ENCODE measurements around the gene TRIM47. TPM values are rescaled to one million over a fixed set of nuclear protein-coding genes. Genes with fewer than 3 reads are reported as not detected.
A peak's percentile ranks its signal among the peaks of the same experiment; 100 is the strongest.

TRIM47 gene
- total RNA-seq, 1 experiment from 2014 or later = 6.9 TPM

DNA sequence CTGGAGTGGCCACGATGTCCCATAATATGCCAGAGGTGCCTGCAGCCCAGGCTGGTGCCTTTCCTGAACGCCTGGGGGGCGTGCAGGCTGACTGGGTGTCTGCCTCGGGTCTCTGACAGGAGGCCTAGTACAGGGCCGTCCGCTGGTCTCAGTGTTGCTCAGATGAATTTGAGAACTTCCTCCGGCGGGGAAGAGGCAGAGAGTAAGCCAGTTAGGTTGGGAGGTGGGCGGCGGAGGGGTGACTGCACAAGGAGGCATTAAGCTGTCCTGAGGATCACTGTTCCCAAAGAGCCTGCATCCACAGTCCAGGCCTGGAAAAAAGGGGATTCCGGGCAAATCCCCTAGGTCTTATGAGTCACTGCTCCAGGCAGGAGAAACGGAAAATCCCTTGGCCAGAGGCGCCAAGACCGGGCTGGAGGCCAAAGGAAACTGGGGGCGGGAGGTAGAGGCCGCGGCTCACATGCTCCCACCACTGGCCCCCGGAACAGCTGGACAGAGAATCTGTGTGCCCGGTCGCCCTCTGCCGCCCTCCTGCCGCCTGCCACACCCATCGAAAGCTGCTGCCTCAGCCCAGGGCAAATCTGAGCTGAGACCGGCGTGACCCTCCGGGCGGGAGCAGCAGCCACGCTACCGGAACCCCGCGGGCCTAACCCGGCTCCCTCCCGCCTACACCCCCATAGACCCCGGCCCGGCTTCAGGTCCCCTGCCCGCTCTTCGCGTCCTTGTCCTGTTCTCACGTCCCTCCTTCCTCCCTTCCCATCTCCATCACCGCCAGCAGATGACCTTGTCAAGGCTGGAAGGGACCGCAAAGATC, 1.2 kb downstream of the TRIM47 start:
- Mint-ChIP-seq H3K4me1 (peaks cover 18 to 22% of the 10 kb centered on the region in 2 experiments), H3K27ac (no peak overlapping the region), H3K4me3 (peak overlapping the region; percentile 64 to 82), H3K9me3 (no peaks in the 10 kb centered on the region; a peak in 1 of 5 replicates), H3K27me3 (ENCODE audit: low read depth) (peaks cover 49% of the 10 kb centered on the region), H3K36me3 (ENCODE audit: insufficient read depth in 1 of 3, low read depth in 3 of 3) (no peaks in the 10 kb centered on the region; a peak in 2 of 7 replicates)
- no peak overlapping the region for H2BK120ac ChIP-seq (ENCODE audit: low read depth, low read length, poor library complexity, severe bottlenecking)
- no peak overlapping the region for H3K18ac ChIP-seq (ENCODE audit: insufficient read length, low read depth, low read length)
- H3K79me2 ChIP-seq (ENCODE audit: insufficient read depth, low read length) = no peaks in the 10 kb centered on the region
- TF ChIP-seq, protein P1, sequence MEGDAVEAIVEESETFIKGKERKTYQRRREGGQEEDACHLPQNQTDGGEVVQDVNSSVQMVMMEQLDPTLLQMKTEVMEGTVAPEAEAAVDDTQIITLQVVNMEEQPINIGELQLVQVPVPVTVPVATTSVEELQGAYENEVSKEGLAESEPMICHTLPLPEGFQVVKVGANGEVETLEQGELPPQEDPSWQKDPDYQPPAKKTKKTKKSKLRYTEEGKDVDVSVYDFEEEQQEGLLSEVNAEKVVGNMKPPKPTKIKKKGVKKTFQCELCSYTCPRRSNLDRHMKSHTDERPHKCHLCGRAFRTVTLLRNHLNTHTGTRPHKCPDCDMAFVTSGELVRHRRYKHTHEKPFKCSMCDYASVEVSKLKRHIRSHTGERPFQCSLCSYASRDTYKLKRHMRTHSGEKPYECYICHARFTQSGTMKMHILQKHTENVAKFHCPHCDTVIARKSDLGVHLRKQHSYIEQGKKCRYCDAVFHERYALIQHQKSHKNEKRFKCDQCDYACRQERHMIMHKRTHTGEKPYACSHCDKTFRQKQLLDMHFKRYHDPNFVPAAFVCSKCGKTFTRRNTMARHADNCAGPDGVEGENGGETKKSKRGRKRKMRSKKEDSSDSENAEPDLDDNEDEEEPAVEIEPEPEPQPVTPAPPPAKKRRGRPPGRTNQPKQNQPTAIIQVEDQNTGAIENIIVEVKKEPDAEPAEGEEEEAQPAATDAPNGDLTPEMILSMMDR (conservative IDR thresholded peaks at IDR 0.05) = no peak
- no peak overlapping the region for H2AFZ ChIP-seq (ENCODE audit: low read length)
- H3K23ac ChIP-seq (ENCODE audit: insufficient read length, low read depth, low read length) = no peak overlapping the region
- peak overlapping the region; percentile 61 for H3K4me2 ChIP-seq (ENCODE audit: insufficient read depth, insufficient read length, low read length)
- H3K27me3 ChIP-seq (ENCODE audit: insufficient read depth, low read length) = peaks cover 3% of the 10 kb centered on the region; the same call in 1 of the 2 replicates
- H2AK5ac ChIP-seq (ENCODE audit: insufficient read length, low read length) = no peak overlapping the region
- no peak overlapping the region for H2BK5ac ChIP-seq (ENCODE audit: insufficient read length, low read length)
- peak; percentile 68 for DNase-seq
- H4K8ac ChIP-seq (replicated peaks; ENCODE audit: insufficient read length, low read depth, low read length) = no peak overlapping the region
- no peak overlapping the region for H2BK20ac ChIP-seq (ENCODE audit: low read depth, low read length, poor library complexity, severe bottlenecking)
- no peak overlapping the region for H4K5ac ChIP-seq (ENCODE audit: insufficient read length, low read depth, low read length)
- peaks cover 3% of the 10 kb centered on the region; the same call in 1 of the 2 replicates for H3K4me1 ChIP-seq (ENCODE audit: insufficient read depth, low read length)
- H3K56ac ChIP-seq (ENCODE audit: insufficient read length, low read depth, low read length) = no peak overlapping the region
- no CpG with 5 or more reads among the region's 41 CpGs for WGBS (ENCODE audit: extremely low coverage, insufficient read length, low lambda C conversion rate)
- no peaks in the 10 kb centered on the region for H4K20me1 ChIP-seq (ENCODE audit: control insufficient read depth, insufficient read depth, insufficient read length)
- no peak overlapping the region for H3T11ph ChIP-seq (ENCODE audit: low read length)
- no peak overlapping the region for H4K91ac ChIP-seq (ENCODE audit: insufficient read length, low read depth, low read length)
- H2BK12ac ChIP-seq (ENCODE audit: insufficient read length, low read depth, low read length) = no peak overlapping the region
- no peak overlapping the region for H3K4ac ChIP-seq (ENCODE audit: low read depth, low read length)
- H3K14ac ChIP-seq (ENCODE audit: insufficient read depth, low read length) = peak overlapping the region; percentile 37
- no peak overlapping the region for H2BK15ac ChIP-seq (ENCODE audit: low read depth, low read length)
- H3K9me3 ChIP-seq (ENCODE audit: control insufficient read depth, low read depth, low read length) = no peaks in the 10 kb centered on the region
- no peaks in the 10 kb centered on the region for H3K79me1 ChIP-seq (ENCODE audit: insufficient read depth, low read depth, low read length, poor library complexity, severe bottlenecking)
- H3K23me2 ChIP-seq (ENCODE audit: insufficient read length, low read depth, low read length, poor library complexity, severe bottlenecking) = peaks cover 8% of the 10 kb centered on the region
- no peak overlapping the region for H3K9ac ChIP-seq (ENCODE audit: extremely low read depth, insufficient read length, low read length)
- no peak overlapping the region for H3K27ac ChIP-seq (ENCODE audit: insufficient read length, low read depth, low read length)

Data from H9 (cell line).